Neural cell (in vitro differentiated cells): ENCODE data around the gene ZNF519. TPM values are rescaled to one million over a fixed set of nuclear protein-coding genes. Genes with fewer than 3 reads are reported as not detected.

Experiments
- H2AFZ ChIP-seq: fragments of 200-600, 300-800 bp; sonication (generic), shearing (Covaris generic); 2 replicates; pipeline ENCODE4 v1.6.0; 2014; ENCODE audit warnings: low read depth, mild to moderate bottlenecking, antibody characterized with exemption, low read length, moderate library complexity
- H3F3A ChIP-seq: fragments of 200-600 bp; shearing (Covaris generic); 2 replicates; pipeline ENCODE4 v1.6.1; 2016; ENCODE audit warnings: mild to moderate bottlenecking, moderate library complexity, mixed read lengths, antibody characterized with exemption, low read length; ENCODE audit not compliant: insufficient read depth, poor library complexity, severe bottlenecking
- H3K27ac ChIP-seq: fragments of 200-600, 300-800 bp; sonication (generic), shearing (Covaris generic); 2 replicates; pipeline ENCODE4 v1.5.1; 2014; ENCODE audit warnings: mild to moderate bottlenecking, low read length, moderate library complexity
- H3K27me3 ChIP-seq: fragments of 300-800, 200-600 bp; sonication (generic), shearing (Covaris generic); 2 replicates; pipeline ENCODE4 v1.6.0; 2014; ENCODE audit warnings: mild to moderate bottlenecking, low read depth, low read length, moderate library complexity; ENCODE audit not compliant: insufficient read depth
- H3K36me3 ChIP-seq: fragments of 300-800, 200-600 bp; sonication (generic), shearing (Covaris generic); 2 replicates; pipeline ENCODE4 v1.5.1; 2014; ENCODE audit warnings: mild to moderate bottlenecking, antibody characterized with exemption, low read length, moderate library complexity; ENCODE audit not compliant: insufficient read depth
- H3K4me2 ChIP-seq: fragments of 300-800, 200-600 bp; sonication (generic), shearing (Covaris generic); 2 replicates; pipeline ENCODE4 v1.6.0; 2014; ENCODE audit warnings: mild to moderate bottlenecking, low read length
- H3K4me3 ChIP-seq: fragments of 300-800, 200-600 bp; sonication (generic), shearing (Covaris generic); 2 replicates; pipeline ENCODE4 v1.5.1; 2014; ENCODE audit warnings: mild to moderate bottlenecking, low read length, moderate library complexity
- H3K79me2 ChIP-seq: fragments of 200-600 bp; shearing (Covaris generic); replicated peaks from 2 replicates; pipeline ENCODE4 v1.6.0; 2014; ENCODE audit warnings: mild to moderate bottlenecking, low read length, moderate library complexity; ENCODE audit not compliant: insufficient read depth
- H3K9ac ChIP-seq: fragments of 300-800, 200-600 bp; sonication (generic), shearing (Covaris generic); 2 replicates; pipeline ENCODE4 v1.6.1; 2016; ENCODE audit warnings: mild to moderate bottlenecking, low read length, mixed read lengths
- H3K9me2 ChIP-seq: fragments of 200-600 bp; shearing (Covaris generic); 2 replicates; pipeline ENCODE4 v1.6.1; 2016; ENCODE audit warnings: mild to moderate bottlenecking, low read length, mixed read lengths; ENCODE audit not compliant: insufficient read depth
- H3K9me3 ChIP-seq: fragments of 200-600, 300-800 bp; sonication (generic), shearing (Covaris generic); 2 replicates; pipeline ENCODE4 v1.6.1; 2016; ENCODE audit warnings: mild to moderate bottlenecking, mixed run types, low read length, moderate library complexity, mixed read lengths
- H4K20me1 ChIP-seq: fragments of 200-600 bp; shearing (Covaris generic); 2 replicates; pipeline ENCODE4 v1.6.1; 2016; ENCODE audit warnings: mild to moderate bottlenecking, mixed run types; ENCODE audit not compliant: insufficient read depth
- EP300 ChIP-seq: fragments of 450-650 bp; conservative IDR thresholded peaks from 2 replicates; pipeline ENCODE4 v1.6.1; 2014; ENCODE audit warnings: antibody characterized with exemption, mild to moderate bottlenecking, moderate library complexity; ENCODE audit not compliant: poor library complexity, severe bottlenecking
- EZH2 ChIP-seq: fragments of 200-600, 300-800 bp; shearing (Covaris generic), sonication (generic); IDR thresholded peaks from 2 replicates; pipeline ENCODE4 v1.6.1; 2014; ENCODE audit warnings: antibody characterized with exemption, low read length, borderline replicate concordance, mild to moderate bottlenecking; ENCODE audit not compliant: insufficient read depth, poor library complexity, severe bottlenecking
- MXI1 ChIP-seq: fragments of 450-650 bp; conservative IDR thresholded peaks from 2 replicates; pipeline ENCODE4 v1.6.1; 2014; ENCODE audit warnings: antibody characterized with exemption, mild to moderate bottlenecking; ENCODE audit not compliant: poor library complexity, severe bottlenecking
- POLR2AphosphoS5 ChIP-seq: IDR thresholded peaks from 2 replicates; pipeline ENCODE4 v1.6.1; 2012
- RAD21 ChIP-seq: fragments of 450-650 bp; conservative IDR thresholded peaks from 2 replicates; pipeline ENCODE4 v1.6.1; 2014; ENCODE audit warnings: antibody characterized with exemption, mild to moderate bottlenecking, moderate library complexity
- SMC3 ChIP-seq: fragments of 450-650 bp; conservative IDR thresholded peaks from 2 replicates; pipeline ENCODE4 v1.6.1; 2014; ENCODE audit warnings: antibody characterized with exemption, mild to moderate bottlenecking, moderate library complexity; ENCODE audit not compliant: poor library complexity
- TAF1 ChIP-seq: IDR thresholded peaks from 2 replicates; pipeline ENCODE4 v1.6.1; 2012; ENCODE audit warnings: low read depth
- polyA plus RNA-seq: library from polyadenylated mRNA; depleted of rRNA; stranded (reverse); fragments of >200 nt; gene quantifications from 2 replicates; pipeline ENCODE4 v1.2.3, GENCODE V29; 2014
- TF ChIP-seq, protein P1 (sequence below): IDR thresholded peaks from 2 replicates; pipeline ENCODE4 v1.6.1; 2012; ENCODE audit warnings: borderline replicate concordance
- TF ChIP-seq, protein P2 (sequence below): fragments of 450-650 bp; IDR thresholded peaks from 2 replicates; pipeline ENCODE4 v1.5.1; 2014; ENCODE audit warnings: antibody characterized with exemption, mild to moderate bottlenecking, moderate library complexity; ENCODE audit not compliant: poor library complexity, severe bottlenecking

The ZNF519 gene
- polyA plus RNA-seq, 1 donor from 2014 or later = 25.0 TPM

DNA sequence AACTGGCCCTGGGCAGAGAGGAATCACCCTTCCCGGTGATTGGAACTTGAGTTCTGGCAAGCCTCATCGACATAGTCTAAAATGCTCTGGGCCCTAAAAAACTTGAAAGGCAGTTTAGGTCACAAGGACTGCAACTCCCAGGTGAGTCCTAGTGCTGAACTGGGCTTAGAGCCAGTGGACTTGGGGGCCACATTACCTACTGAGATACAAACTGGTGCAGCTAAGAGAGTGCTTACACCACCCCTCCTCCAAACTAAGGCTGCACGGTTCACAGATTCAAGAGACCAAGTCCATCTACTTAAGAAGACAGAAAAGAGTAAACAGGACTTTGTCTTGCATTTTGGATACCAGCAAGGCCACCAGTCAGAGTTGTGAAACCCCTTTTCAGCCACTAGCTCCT, 25.3 kb downstream of the ZNF519 start:
- Histone ChIP-seq H3K27ac (no peak overlapping the region), H3K4me2 (no peak overlapping the region), H3K9ac (no peak overlapping the region), H3K27me3 (no peaks in the 10 kb centered on the region), H3K4me3 (no peak overlapping the region), H4K20me1 (no peaks in the 10 kb centered on the region), H3K9me3 (peaks cover 11% of the 10 kb centered on the region), H3K36me3 (peaks cover 4% of the 10 kb centered on the region), H2AFZ (no peak overlapping the region), H3K79me2 (peaks cover 4% of the 10 kb centered on the region), H3F3A (no peaks in the 10 kb centered on the region), H3K9me2 (no peaks in the 10 kb centered on the region)
- no peak for TF ChIP-seq EZH2

DNA sequence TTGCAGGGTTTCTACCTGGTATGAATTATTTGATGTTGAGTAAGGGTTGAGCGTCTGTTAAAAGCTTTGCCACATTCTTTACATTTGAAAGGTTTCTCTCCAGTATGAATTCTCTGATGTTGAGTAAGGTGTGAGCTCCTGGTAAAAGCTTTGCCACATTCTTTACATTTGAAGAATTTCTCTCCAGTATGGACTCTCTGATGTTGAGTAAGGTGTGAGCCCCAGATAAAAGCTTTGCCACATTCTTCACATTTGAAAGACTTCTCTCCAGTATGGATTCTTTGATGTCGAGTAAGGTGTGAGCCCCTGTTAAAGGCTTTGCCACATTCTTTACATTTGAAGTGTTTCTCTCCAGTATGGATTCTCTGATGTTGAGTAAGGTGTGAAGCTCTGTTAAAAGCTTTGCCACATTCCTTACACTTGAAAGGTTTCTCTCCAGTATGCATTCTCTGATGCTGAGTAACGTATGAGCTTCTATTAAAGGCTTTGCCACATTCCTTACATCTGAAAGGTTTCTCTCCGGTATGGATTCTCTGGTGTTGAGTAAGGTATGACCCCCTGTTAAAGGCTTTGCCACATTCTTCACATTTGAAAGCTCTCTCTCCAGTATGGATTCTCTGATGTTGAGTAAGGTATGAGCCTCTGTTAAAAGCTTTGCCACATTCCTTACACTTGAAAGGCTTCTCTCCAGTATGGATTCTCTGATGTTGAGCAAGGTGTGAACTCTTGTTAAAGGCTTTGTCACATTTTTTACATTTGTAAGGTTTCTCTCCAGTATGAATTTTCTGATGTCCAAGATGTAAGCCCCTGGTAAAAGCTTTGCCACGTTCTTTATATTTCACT, 27.1 kb downstream of the ZNF519 start:
- Histone ChIP-seq H3K27me3 (no peaks in the 10 kb centered on the region), H3K36me3 (peaks cover 4% of the 10 kb centered on the region), H3K9me3 (peaks cover 10% of the 10 kb centered on the region), H3K4me3 (no peak overlapping the region), H3K27ac (no peak overlapping the region), H3F3A (no peaks in the 10 kb centered on the region), H3K79me2 (peaks cover 4% of the 10 kb centered on the region), H3K9me2 (no peaks in the 10 kb centered on the region), H2AFZ (no peak overlapping the region), H3K9ac (no peak overlapping the region), H4K20me1 (no peaks in the 10 kb centered on the region), H3K4me2 (no peak overlapping the region)
- TF ChIP-seq EZH2 (no peak), RAD21 (no peak), EP300 (no peak), SMC3 (no peak), MXI1 (no peak), TAF1 (no peak), POLR2AphosphoS5 (no peak)
- TF ChIP-seq, protein P1, sequence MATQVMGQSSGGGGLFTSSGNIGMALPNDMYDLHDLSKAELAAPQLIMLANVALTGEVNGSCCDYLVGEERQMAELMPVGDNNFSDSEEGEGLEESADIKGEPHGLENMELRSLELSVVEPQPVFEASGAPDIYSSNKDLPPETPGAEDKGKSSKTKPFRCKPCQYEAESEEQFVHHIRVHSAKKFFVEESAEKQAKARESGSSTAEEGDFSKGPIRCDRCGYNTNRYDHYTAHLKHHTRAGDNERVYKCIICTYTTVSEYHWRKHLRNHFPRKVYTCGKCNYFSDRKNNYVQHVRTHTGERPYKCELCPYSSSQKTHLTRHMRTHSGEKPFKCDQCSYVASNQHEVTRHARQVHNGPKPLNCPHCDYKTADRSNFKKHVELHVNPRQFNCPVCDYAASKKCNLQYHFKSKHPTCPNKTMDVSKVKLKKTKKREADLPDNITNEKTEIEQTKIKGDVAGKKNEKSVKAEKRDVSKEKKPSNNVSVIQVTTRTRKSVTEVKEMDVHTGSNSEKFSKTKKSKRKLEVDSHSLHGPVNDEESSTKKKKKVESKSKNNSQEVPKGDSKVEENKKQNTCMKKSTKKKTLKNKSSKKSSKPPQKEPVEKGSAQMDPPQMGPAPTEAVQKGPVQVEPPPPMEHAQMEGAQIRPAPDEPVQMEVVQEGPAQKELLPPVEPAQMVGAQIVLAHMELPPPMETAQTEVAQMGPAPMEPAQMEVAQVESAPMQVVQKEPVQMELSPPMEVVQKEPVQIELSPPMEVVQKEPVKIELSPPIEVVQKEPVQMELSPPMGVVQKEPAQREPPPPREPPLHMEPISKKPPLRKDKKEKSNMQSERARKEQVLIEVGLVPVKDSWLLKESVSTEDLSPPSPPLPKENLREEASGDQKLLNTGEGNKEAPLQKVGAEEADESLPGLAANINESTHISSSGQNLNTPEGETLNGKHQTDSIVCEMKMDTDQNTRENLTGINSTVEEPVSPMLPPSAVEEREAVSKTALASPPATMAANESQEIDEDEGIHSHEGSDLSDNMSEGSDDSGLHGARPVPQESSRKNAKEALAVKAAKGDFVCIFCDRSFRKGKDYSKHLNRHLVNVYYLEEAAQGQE = no peak
- TF ChIP-seq, protein P2, sequence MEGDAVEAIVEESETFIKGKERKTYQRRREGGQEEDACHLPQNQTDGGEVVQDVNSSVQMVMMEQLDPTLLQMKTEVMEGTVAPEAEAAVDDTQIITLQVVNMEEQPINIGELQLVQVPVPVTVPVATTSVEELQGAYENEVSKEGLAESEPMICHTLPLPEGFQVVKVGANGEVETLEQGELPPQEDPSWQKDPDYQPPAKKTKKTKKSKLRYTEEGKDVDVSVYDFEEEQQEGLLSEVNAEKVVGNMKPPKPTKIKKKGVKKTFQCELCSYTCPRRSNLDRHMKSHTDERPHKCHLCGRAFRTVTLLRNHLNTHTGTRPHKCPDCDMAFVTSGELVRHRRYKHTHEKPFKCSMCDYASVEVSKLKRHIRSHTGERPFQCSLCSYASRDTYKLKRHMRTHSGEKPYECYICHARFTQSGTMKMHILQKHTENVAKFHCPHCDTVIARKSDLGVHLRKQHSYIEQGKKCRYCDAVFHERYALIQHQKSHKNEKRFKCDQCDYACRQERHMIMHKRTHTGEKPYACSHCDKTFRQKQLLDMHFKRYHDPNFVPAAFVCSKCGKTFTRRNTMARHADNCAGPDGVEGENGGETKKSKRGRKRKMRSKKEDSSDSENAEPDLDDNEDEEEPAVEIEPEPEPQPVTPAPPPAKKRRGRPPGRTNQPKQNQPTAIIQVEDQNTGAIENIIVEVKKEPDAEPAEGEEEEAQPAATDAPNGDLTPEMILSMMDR = no peak
